Stimulated activated CD4-positive, alpha-beta T cell treated with anti-CD3 and anti-CD28 coated beads, TNF-alpha, amount 100 ng/mL, for 4 hours (primary cell): Measurements from ENCODE around the gene CCNYL1.

Source experiments
- DNase-seq, 3 experiments: peaks; one replicate each; pipeline ENCODE4 v3.0.0-alpha.2; 2020; ENCODE audit warnings: low read depth in 3 of 3

The CCNYL1 gene

GRCh38 chr2:207791579-207792243, 80.3 kb downstream of the CCNYL1 start:
- DNase-seq: no peak

- no peak for DNase-seq
Measured at GRCh38 chr2:207792244-207792785, 80.9 kb downstream of the CCNYL1 start.

- DNase-seq: no peak
Measured at GRCh38 chr2:207796585-207797350, 85.3 kb downstream of the CCNYL1 start.

DNA sequence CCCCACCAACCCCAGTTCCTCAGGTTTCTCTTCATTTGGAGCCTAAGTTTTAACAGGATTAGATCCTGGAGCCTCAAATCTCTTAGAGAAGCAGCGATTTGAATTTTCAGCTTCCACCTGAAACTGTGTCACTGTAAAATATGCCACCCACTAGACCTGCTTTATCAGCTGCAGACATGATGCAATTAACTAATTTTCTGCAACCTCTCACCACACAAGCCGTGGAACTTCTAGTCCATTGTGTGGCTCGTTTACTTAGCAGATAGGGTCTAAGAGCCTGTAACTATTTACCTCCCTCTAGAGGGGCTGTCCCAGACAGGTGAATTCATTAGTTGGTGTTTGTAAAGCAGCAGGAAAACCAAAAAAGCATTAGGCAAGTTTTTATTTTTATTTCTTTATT, 89.8 kb downstream of the CCNYL1 start:
- no peak for DNase-seq

- no peak for DNase-seq
Measured at GRCh38 chr2:207802650-207803049, 91.2 kb downstream of the CCNYL1 start.
